ENCODE results near the gene SPTBN5. TPM values are rescaled to one million over a fixed set of nuclear protein-coding genes. Genes with fewer than 3 reads are reported as not detected.
A peak's percentile ranks its signal among the peaks of the same experiment; 100 is the strongest.
"Not testable (repeated sequence)": the region's sequence is repeated elsewhere in the genome, so short reads cannot be mapped to it uniquely, and the experiment has no call there.

SPTBN5 gene
- total RNA-seq, 1 donor from 2014 or later = 3.2 TPM

GRCh38 chr15:41834096-41834495 is 59.8 kb downstream of the SPTBN5 start:
- no peak for TF ChIP-seq CTCF (IDR thresholded peaks at IDR 0.05)
- H3K36me3 Mint-ChIP-seq (ENCODE audit: unreplicated experiment) = peaks cover 3% of the 10 kb centered on the region
- H3K9me3 Mint-ChIP-seq (ENCODE audit: unreplicated experiment) = no peaks in the 10 kb centered on the region
- DNase-seq (ENCODE audit: extremely low spot score, unreplicated experiment) = no peak
- H3K4me3 Mint-ChIP-seq (ENCODE audit: unreplicated experiment) = no peak overlapping the region
- no peaks in the 10 kb centered on the region for H3K27me3 Mint-ChIP-seq (ENCODE audit: unreplicated experiment)
- H3K27ac Mint-ChIP-seq (ENCODE audit: unreplicated experiment) = no peak overlapping the region
- H3K4me1 Mint-ChIP-seq (ENCODE audit: unreplicated experiment) = peaks cover 15% of the 10 kb centered on the region

GRCh38 chr15:41832875-41833274 is 61.0 kb downstream of the SPTBN5 start:
- Mint-ChIP-seq H3K27me3 (ENCODE audit: unreplicated experiment) (no peaks in the 10 kb centered on the region), H3K9me3 (ENCODE audit: unreplicated experiment) (no peaks in the 10 kb centered on the region), H3K4me1 (ENCODE audit: unreplicated experiment) (peaks cover 22% of the 10 kb centered on the region), H3K27ac (ENCODE audit: unreplicated experiment) (no peak overlapping the region), H3K4me3 (ENCODE audit: unreplicated experiment) (no peak overlapping the region), H3K36me3 (ENCODE audit: unreplicated experiment) (peaks cover 3% of the 10 kb centered on the region)
- TF ChIP-seq CTCF (IDR thresholded peaks at IDR 0.05) = no peak
- DNase-seq (ENCODE audit: extremely low spot score, unreplicated experiment) = no peak

- Mint-ChIP-seq H3K36me3 (ENCODE audit: unreplicated experiment) (peaks cover 2% of the 10 kb centered on the region), H3K27me3 (ENCODE audit: unreplicated experiment) (no peaks in the 10 kb centered on the region), H3K27ac (ENCODE audit: unreplicated experiment) (no peak overlapping the region), H3K9me3 (ENCODE audit: unreplicated experiment) (no peaks in the 10 kb centered on the region), H3K4me1 (ENCODE audit: unreplicated experiment) (peaks cover 25% of the 10 kb centered on the region), H3K4me3 (ENCODE audit: unreplicated experiment) (no peak overlapping the region)
- no peak for DNase-seq (ENCODE audit: extremely low spot score, unreplicated experiment)
- TF ChIP-seq CTCF (IDR thresholded peaks at IDR 0.05) = no peak
Measured at GRCh38 chr15:41832208-41832607, 61.6 kb downstream of the SPTBN5 start.

- H3K4me1 Mint-ChIP-seq (ENCODE audit: unreplicated experiment) = peaks cover 24% of the 10 kb centered on the region
- H3K9me3 Mint-ChIP-seq (ENCODE audit: unreplicated experiment); H3K4me3 Mint-ChIP-seq (ENCODE audit: unreplicated experiment); DNase-seq (ENCODE audit: extremely low spot score, unreplicated experiment); H3K36me3 Mint-ChIP-seq (ENCODE audit: unreplicated experiment); H3K27ac Mint-ChIP-seq (ENCODE audit: unreplicated experiment); H3K27me3 Mint-ChIP-seq (ENCODE audit: unreplicated experiment): not testable (repeated sequence)
Measured at GRCh38 chr15:41831291-41831690, 62.6 kb downstream of the SPTBN5 start.

GRCh38 chr15:41829959-41830646 is 63.8 kb downstream of the SPTBN5 start:
- no peak for DNase-seq (ENCODE audit: extremely low spot score, unreplicated experiment)
- H3K4me1 Mint-ChIP-seq (ENCODE audit: unreplicated experiment) = peaks cover 13% of the 10 kb centered on the region
- no peak for TF ChIP-seq CTCF (IDR thresholded peaks at IDR 0.05)
- H3K9me3 Mint-ChIP-seq (ENCODE audit: unreplicated experiment) = no peaks in the 10 kb centered on the region
- no peak overlapping the region for H3K4me3 Mint-ChIP-seq (ENCODE audit: unreplicated experiment)
- H3K36me3 Mint-ChIP-seq (ENCODE audit: unreplicated experiment) = no peaks in the 10 kb centered on the region
- H3K27me3 Mint-ChIP-seq (ENCODE audit: unreplicated experiment) = no peaks in the 10 kb centered on the region
- H3K27ac Mint-ChIP-seq (ENCODE audit: unreplicated experiment) = no peak overlapping the region

DNA sequence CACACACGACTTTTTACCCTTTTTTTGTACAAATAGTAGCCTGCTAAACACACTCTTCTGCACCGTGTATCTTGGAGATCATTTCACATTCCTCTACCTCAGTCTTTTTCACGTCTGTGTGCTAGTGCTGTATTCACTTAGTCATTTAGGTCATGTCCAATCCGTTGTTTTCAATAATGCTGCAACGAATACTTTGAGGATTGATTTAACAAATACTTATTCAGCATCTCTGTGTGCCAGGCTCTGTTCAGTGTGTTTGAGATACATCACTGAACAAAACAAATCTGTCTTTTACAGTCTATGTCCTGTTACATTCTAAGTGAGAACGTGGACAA is 65.1 kb downstream of the SPTBN5 start:
- Mint-ChIP-seq H3K4me3 (ENCODE audit: unreplicated experiment) (peak overlapping the region; percentile 82), H3K27me3 (ENCODE audit: unreplicated experiment) (no peaks in the 10 kb centered on the region), H3K4me1 (ENCODE audit: unreplicated experiment) (peaks cover 13% of the 10 kb centered on the region), H3K36me3 (ENCODE audit: unreplicated experiment) (peaks cover 10% of the 10 kb centered on the region), H3K9me3 (ENCODE audit: unreplicated experiment) (no peaks in the 10 kb centered on the region), H3K27ac (ENCODE audit: unreplicated experiment) (peak overlapping the region; percentile 65)
- DNase-seq (ENCODE audit: extremely low spot score, unreplicated experiment) = no peak
- TF ChIP-seq CTCF (IDR thresholded peaks at IDR 0.05) = no peak
